Measurements from ENCODE around the gene TSPOAP1.

TSPOAP1 gene

DNA sequence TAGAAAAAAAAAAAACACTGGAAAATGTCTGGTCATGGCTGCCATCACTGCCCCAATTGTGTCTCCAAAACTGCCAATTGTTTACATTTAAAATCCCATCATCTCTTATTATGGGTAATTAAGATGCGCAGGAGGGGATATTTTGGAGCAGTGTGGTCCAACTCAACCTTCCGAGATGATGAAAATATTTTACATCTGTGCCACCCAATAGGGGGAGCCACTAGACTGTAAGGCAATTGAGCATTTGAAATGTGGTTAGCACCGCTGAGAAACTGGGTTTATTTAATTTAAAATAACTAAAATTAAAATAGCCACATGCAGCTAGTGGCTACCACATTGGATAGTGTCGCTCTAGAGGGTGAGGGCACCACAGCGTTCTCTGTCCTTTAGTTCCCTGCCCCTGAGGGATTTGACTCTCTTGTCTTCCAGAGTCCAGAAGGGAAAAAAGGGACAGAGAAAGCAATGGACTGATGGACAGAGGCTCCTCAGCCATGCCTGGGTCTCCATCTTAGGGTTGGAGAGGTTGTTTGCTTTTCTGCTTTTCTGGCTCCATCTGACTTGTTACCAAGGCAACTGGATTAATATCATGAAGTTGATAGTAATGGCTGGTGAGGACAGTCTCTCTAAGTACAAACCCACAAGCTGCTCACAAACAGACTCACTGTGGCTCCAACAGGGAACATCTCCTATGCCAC is 51.3 kb downstream of the TSPOAP1 start:
- DNase-seq (ENCODE audit: low read depth), result no peak

- no peak for DNase-seq (ENCODE audit: low read depth)
These were observed 52.2 kb downstream of the TSPOAP1 start for GRCh38 chr17:58276423-58276822.

- no peak for DNase-seq (ENCODE audit: low read depth)
These were observed 53.2 kb downstream of the TSPOAP1 start for GRCh38 chr17:58275417-58275816.

DNA sequence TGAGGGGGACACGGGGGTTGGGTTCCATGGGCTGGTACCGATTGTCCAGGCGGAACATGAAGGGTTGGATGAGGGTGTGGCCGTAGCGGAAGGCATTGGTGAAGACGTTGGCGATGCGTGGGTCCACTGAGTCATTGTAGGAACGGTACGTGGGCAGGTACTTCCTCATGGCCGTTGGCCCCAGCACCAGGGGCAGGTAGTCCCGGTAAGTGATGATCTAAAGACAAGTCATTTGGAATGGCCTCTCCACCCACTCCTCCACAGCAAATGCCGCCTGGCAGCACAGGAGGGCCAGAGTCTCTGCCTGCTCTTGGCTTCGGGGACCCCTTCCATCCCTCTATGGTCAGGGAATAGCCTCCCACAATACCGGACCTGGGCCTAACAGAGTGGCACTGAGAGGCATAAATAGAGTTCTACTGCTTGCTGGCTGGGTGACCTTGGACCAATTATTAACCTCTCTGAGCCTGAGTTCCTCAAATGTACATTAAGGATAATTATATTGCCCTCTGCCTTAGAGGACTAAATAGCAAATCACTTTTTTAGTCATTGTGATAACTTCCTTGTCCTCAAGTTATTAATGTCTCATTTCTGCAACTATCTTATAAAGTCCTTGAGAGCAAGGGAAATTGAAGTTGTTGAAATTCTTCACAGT is 55.0 kb downstream of the TSPOAP1 start:
- no peak for DNase-seq (ENCODE audit: low read depth)

DNA sequence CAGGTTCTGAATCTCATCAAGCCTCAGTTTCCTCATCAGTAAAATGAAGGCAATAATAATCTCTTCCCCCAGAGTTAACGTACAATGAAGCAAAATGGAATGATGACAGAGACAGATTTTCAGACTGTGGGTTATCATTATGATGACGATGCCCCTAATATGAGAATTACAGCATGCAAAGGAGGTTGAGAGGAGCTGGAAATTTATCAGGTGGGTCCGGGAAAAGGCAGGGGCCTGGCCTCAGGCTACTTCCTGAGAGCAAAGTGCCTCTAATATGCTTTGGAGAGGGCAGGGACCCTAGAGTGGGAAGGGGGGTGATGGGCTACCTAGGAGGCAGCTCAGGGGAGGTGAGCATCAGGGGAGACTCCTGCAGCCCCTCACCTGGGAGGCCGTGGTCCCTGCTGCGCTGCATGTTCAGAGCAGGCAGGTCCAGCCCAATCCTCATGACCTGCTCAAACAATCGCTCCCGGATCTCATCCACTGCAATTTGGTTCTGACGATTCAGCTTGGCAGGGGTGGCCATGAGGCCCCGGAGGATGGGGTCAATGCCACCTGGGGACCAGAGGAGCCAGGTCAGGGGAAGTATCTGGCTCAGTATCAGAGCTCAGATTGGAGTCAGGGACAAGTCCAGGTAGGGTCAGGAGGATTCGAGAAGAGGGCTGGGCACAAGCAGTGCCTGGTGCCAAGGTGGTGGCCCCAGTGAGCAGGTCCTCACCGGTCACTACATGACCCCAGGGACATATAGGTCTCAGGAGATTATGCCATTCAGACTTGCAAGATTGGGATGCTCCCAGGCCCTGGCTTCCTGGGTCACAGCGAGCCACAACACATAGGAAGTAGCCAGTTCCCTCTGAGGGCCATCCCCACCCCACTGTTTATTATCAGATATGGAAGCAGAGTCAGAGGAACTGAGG is 56.0 kb downstream of the TSPOAP1 start:
- DNase-seq (ENCODE audit: low read depth), result no peak

- DNase-seq (ENCODE audit: low read depth), result no peak
These were observed 57.2 kb downstream of the TSPOAP1 start for GRCh38 chr17:58271216-58271931.

GRCh38 chr17:58270476-58271215 is 57.9 kb downstream of the TSPOAP1 start:
- DNase-seq (ENCODE audit: low read depth), result no peak

GRCh38 chr17:58269557-58270291 is 58.9 kb downstream of the TSPOAP1 start:
- DNase-seq (ENCODE audit: low read depth), result no peak

GRCh38 chr17:58268774-58269556 is 59.6 kb downstream of the TSPOAP1 start:
- DNase-seq (ENCODE audit: low read depth), result no peak

DNA sequence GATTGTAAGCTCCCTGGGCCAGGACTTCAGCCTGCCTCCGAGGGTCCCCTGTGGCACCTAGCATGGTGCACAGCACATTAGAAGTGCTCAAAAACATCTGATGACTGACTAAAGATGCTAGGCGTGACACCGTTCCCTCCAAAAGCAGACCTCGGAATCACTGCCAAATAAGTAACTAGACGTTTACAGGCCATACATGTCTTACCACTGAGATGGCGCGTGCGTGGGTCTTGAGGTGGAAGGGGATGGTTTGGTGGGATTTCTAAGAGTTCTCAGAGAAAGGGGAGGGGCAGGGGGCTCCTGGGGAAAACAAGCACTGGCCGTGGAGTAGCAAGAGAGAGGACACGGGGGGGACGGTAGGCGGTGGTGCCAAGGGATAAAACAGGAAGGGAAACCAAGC is 60.3 kb downstream of the TSPOAP1 start:
- DNase-seq (ENCODE audit: low read depth), result no peak

- no peak for DNase-seq (ENCODE audit: low read depth)
These were observed 61.0 kb downstream of the TSPOAP1 start for GRCh38 chr17:58267347-58268324.

GRCh38 chr17:58265902-58266875 is 62.4 kb downstream of the TSPOAP1 start:
- DNase-seq (ENCODE audit: low read depth), result no peak

DNA sequence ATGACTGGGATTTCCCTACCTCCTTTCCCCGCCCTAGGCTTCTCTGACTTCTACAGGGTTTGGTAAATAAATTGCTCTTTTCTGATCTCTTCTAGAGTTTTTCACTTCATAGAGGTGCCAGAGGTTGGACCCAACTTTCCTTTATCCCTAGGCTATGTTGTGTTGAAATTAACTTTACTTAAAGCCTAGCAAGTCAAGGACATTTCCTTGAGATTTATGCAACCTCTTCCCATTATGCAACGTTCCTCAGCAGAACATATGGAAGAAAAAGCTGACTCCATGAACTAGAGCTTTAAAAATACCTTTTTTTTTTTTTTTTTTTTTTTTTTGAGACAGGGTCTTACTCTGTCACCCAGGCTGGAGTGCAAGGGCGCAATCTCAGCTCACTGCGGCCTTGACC is 63.3 kb downstream of the TSPOAP1 start:
- DNase-seq (ENCODE audit: low read depth), result no peak

- no peak for DNase-seq (ENCODE audit: low read depth)
These were observed 64.0 kb downstream of the TSPOAP1 start for GRCh38 chr17:58264407-58265103.

- DNase-seq (ENCODE audit: low read depth), result no peak
These were observed 64.8 kb downstream of the TSPOAP1 start for GRCh38 chr17:58263773-58264172.

DNA sequence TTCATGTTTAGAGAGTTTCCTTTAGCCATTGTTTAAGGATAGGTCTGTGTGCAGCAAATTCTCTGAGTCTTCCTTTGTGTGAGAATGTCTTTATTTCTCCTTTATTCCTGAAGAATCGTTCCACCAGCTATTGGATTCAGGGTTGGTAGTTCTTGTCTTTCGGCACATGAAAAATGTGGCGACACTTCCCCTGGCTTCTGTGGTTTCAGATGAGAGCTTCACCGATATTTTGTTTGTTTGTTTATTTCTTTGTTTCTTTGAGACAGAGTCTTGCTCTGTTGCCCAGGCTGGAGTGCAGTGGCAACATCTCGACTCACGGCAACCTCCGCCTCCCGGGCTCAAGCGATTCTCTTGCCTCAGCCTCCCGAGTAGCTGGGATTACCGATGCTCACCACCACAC is 66.4 kb downstream of the TSPOAP1 start:
- no peak for DNase-seq (ENCODE audit: low read depth)

- no peak for DNase-seq (ENCODE audit: low read depth)
These were observed 73.8 kb downstream of the TSPOAP1 start for GRCh38 chr17:58254803-58255202.
